HG02610 (cell line): ENCODE data around the gene RASSF8.

ENCODE experiments used
- ATAC-seq: cut with Tn5 transposase; IDR thresholded peaks from one replicate; pipeline ENCODE4 v1.9.1; 2021; ENCODE audit warnings: mild to moderate bottlenecking, moderate library complexity; ENCODE audit not compliant: unreplicated experiment

Gene RASSF8

GRCh38 chr12:26100666-26101349 lies 142.3 kb downstream of the RASSF8 start:
- no peak for ATAC-seq

GRCh38 chr12:26101350-26101734 lies 142.9 kb downstream of the RASSF8 start:
- ATAC-seq = no peak

- ATAC-seq = no peak
Measured at GRCh38 chr12:26101763-26102162, 143.3 kb downstream of the RASSF8 start.

- no peak for ATAC-seq
Measured at GRCh38 chr12:26102953-26103352, 144.5 kb downstream of the RASSF8 start.

- ATAC-seq = no peak
Measured at GRCh38 chr12:26106347-26106746, 147.9 kb downstream of the RASSF8 start.

- no peak for ATAC-seq
Measured at GRCh38 chr12:26108915-26109314, 150.4 kb downstream of the RASSF8 start.

DNA sequence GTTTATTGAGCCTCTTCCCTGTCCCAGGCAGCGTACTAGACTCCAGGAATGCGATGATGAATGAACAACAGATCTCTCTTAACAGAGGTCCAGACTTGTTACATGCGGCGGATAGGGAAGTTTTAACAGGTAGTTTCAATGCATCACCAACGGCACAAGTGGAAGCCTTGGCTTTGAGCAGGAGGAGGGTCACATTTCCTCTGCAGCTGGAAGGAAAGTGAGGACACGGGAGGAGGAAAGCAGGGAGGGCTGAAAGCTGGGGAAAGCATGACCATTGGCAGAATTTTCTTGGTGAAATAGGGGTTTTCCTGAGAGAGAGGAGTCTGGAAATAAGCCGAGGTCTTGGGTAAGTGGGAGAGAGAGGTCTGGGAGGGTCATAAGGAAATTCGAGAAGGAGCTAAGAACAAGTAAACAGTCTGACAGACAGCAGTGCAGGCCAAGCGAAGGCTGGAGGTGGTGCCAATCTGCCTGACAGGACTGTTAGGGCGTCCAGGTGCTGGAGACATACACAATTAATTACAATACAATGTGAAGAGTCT lies 150.9 kb downstream of the RASSF8 start:
- ATAC-seq = no peak

GRCh38 chr12:26112232-26112631 lies 153.8 kb downstream of the RASSF8 start:
- no peak for ATAC-seq

DNA sequence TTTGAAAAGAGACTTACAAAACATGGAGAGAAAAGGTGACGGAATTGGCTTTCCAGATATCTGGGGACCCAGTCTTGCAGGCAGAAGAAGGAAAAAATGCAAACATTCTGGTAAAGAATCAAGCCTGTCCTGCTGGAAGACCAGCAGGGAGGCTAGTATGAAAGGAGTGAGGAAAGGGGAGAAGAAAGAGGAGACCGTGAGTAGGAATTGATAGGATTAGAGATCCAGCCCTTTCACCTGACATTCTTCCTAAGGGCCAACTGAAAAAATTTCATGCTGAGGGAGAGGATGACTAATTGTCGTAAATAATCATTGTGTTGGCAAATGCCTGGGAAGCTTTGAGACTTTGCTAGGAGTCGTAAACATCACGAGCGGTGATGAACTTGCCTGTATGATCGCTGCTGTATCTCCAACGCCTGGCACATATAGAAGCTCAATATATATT lies 154.2 kb downstream of the RASSF8 start:
- ATAC-seq = no peak

DNA sequence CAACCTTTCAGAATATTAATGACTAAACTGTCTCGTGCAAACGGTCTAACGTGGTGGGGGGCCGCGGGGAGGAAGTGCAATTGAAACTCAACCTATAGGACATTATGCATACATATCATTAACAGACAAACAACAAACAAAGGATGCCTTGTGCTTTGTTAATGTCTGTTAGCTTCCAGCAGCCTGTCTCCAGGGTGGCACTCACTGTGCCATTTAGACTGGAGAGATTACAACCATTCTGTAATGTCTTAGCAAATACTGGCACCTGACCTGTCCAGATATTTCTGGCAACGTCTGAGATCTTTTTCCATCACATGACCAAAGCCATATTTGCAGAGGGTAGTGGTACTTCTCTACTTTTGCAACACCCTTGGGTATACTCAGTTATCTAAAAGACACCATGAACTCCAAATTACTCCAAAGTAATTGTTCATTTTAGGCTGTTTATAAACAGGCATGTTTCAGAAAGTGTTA lies 154.7 kb downstream of the RASSF8 start:
- ATAC-seq = no peak

GRCh38 chr12:26113853-26114719 lies 155.6 kb downstream of the RASSF8 start:
- ATAC-seq = peak; percentile 78

DNA sequence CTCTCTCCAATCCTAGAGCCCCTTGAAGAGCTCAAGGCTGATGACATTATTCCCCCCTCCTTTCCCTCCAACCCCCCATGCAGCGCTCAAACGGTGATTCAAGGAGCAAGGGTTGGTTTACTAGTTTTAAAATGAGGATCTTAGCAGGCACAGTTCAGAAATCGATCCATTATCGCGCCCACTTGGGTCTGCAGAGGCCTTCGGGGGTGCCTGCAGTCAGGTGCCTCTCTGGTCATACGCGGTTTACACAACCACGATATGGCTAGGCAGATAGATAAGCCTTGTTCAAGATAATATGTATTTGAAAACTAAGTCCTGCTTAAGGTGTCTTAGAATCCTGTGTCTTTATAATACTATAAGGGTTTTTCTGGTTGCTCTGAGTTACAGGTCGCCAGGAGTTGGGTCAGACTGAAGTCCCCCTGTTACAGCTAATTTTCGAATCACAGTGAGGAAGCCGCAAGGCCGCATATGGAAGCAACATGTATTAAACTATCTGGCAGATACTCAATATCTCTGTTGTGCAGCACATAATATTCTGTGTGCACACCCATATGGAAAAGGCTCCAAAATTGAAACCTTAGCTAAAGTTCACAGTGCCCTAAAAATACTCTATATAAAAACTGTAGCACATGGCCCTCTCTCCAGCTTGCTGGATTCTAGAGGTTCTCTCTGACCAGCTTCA lies 156.4 kb downstream of the RASSF8 start:
- ATAC-seq = no peak

DNA sequence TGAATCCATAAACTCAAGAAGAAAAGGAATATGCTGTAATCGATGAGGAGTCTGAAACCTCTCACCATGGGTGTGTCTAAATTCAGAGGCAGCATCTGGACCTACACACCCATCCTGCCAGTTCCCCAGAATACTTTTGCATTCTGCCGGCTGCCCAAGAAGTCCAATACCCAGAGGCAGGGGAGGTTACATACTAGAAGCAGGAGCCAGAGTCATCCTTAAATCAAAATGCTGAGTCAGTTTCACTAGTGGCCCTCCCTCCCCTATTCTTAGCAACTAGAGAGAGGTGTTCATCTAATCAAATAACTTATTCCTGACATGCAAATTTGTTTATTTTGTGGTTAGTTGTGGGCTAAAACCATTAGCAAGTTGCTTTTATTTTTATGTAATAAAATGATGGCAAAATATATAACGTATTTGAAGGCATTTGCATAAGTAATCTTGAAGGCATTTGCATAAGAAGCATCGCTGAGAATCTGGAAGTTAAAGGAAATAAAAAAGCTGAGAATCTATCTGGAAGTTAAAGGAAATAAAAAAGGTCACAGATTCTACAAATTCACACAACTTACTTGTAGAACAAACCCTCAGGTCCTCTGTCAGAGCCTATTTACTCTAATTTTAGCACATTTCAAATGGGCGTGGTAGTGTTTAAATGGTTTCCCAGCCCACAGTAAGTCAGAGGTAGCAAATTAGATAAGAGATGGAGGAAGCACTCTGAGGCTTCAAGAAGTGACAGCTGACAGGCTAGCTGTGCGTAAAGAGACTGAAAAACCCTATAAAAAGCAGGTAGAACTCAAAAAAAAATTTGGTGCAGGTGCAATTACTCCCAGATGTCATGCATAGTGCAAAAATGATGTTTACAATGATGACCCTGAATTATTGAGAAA lies 158.6 kb downstream of the RASSF8 start:
- no peak for ATAC-seq

- ATAC-seq = no peak
Measured at GRCh38 chr12:26118308-26118707, 159.8 kb downstream of the RASSF8 start.

- ATAC-seq = no peak
Measured at GRCh38 chr12:26119391-26119989, 161.0 kb downstream of the RASSF8 start.

DNA sequence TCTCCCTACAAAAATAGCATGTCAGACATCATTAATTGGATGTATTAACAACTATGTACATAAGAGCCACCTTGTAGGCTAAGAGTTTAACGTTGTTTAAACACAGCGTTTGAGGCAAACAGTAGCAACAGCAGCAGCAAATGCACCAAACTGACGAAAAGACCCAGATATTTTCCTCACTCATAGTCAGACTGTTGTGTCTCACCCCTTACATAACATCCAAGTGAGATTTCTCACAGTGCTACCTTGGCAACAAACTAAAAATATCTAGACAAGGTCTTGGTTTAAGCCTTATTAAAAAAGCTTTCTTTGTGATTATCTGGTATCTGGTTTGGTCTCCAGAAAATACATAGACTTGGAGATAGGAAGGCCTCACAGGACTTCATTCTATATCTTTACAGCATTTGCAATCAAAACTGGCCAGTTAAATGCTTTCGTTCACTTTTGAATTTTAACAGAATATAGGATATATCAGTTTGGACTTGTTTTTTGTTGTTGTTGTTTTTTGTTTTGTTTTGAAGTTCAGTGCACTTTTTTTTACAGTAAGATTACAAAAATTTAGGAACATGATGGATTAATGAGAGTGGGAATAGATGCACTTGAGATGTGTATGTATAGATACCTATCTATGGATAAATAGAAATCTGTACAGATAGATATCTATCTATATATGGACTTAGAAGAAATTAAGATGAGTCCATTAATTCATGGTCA lies 162.2 kb downstream of the RASSF8 start:
- no peak for ATAC-seq

DNA sequence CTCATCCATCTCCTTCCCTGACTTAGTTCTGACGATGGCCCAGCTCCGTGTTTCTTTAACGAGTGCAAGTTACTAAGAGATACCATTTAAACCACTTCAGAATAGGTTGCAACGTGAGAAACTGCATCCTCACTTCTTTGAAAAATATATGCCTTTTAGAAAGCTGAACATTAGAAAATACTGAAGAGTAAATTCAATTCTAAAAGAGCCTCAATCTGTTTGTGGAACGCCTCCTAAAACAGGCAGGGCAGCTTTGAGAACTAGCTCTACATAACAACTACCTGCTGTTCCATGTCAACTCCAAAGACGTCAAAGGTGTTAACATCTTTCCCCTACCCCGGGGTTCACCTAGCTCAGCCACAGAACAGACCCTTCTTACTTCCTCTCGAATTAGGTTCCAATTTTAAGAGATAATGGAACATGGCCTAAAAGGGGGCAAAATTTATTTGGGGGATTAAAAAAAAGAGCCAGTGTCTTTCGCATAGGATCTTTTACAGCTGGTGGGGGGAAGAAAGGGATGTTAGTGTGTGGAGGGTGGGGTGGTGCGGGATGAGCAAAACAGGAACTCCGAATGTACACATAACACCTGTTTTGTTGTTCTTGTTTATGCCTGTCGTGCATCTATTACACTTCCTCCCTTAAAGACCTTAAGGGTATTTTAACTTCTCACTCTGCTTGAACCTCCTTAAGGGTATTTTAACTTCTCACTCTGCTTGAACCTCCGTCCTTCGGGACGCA lies 163.0 kb downstream of the RASSF8 start:
- ATAC-seq = no peak

DNA sequence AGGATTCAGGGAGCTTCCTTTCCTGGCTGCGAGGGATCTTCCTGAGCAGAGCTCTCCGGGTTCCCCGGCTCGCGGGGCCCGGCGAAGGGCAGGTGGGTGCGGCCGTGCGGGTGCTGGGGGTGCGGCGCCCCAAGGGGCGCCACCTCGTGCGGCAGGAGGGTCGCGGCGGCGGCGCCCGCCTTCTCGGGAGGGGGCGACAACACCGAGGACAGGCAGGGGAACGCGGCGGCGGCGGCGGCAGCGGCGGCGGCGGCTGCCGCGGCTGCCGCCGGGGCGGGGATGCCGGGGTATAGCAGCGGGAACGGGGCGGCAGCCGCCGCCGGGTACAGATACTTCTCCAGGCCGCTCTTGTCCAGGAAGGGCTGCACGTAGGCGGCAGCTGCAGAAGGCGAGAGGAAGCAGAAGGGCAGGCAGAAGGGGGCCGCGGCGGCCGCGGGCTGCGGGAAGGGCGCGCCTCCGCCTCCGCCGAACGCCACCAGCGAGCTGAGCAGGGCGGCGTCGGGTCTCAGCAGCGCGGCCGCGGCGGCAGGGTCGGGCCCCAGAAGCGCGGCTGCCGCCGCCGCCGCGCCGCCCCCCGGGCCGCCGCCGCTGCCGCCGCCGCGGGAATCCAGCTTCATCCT lies 163.7 kb downstream of the RASSF8 start:
- peak; percentile 27 for ATAC-seq
